ENCODE measurements around the gene STRA8.

STRA8 gene, protein sequence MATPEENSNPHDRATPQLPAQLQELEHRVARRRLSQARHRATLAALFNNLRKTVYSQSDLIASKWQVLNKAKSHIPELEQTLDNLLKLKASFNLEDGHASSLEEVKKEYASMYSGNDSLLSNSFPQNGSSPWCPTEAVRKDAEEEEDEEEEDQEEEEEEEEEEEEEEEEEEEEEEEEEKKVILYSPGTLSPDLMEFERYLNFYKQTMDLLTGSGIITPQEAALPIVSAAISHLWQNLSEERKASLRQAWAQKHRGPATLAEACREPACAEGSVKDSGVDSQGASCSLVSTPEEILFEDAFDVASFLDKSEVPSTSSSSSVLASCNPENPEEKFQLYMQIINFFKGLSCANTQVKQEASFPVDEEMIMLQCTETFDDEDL
- 0 to 0.77 (median 0) reads per million in 17 experiments for total RNA-seq

DNA sequence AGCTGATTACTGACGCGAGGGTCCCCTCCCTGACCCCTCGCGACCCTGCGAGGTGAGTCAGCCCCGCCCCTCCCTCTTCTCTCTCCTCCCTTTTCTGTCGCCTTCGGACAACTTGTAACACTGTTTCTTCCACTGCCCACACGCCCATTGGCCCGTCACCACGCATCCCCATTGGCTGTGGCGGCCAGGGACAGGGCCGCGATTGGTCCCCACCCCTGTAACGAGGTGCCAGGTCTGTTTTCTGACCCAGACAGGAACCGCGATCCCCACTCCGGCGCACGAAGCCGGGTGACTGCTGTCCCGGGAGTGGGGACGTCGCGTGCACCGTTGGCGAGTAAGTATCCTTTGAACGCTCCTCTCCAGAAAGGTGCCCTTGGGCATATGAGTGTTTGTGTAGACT is at the start of gene STRA8:
TSS of gene STRA8 (plus strand) at position 269 of the 400 bp plus-strand sequence. CDS start 6,687 bp downstream, outside the sequence.
- no peak for DNase-seq

DNA sequence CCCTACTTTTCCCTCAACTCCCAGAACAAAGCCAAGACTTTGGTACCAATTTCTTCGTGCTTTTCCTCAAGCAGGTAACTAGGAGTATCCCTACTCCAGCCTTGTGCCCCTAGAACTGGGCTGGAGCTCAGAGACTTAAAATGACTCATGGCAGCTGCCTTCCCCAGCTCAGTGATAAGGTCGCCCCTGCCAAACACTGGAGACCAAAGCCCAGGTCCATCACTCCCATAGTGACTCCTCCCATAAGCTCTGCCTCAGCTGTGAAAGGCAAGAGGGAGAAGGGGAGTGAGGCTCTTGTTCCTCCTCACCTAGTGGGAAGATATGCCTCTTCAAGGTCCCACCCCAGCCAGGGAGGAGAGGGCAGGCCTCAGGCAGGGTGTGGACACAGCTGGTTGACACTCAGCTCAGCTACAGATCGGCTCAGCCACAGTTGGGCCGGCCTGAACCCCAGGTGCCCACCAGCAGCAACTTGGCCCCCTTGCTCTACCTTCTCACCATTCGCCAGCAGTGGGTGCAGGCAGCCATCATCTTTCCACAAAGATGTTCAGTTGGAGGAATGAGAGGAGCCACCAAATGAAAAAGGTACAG is 49.3 kb upstream of the STRA8 start:
- DNase-seq = no peak

GRCh38 chr7:135185471-135186260 is 48.0 kb upstream of the STRA8 start:
- no peak for DNase-seq

- DNase-seq = no peak
These were observed 47.4 kb upstream of the STRA8 start for GRCh38 chr7:135186261-135186540.

DNA sequence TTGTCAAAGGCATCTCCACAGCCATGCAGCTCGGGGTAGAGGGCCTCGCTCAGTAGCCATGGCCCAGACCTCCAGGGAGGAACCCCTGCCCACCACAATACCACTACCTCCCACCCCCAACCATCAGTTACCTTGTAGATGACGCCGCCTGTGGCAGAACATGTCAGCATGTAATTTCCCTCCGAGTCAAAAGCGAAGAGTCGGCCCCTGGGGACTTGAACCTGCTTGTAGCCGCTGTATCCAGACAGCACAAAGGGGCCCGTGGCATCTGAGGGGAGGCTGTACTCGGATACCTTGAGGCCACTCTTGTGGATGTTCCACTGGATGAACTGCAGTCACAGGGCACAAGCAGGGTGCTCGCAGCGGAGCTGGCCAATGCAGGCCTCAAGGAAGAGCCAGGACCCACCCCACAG is 46.8 kb upstream of the STRA8 start:
- no peak for DNase-seq

- DNase-seq = no peak
These were observed 45.2 kb upstream of the STRA8 start for GRCh38 chr7:135188298-135188984.

- DNase-seq = no peak
These were observed 44.4 kb upstream of the STRA8 start for GRCh38 chr7:135189221-135189662.

DNA sequence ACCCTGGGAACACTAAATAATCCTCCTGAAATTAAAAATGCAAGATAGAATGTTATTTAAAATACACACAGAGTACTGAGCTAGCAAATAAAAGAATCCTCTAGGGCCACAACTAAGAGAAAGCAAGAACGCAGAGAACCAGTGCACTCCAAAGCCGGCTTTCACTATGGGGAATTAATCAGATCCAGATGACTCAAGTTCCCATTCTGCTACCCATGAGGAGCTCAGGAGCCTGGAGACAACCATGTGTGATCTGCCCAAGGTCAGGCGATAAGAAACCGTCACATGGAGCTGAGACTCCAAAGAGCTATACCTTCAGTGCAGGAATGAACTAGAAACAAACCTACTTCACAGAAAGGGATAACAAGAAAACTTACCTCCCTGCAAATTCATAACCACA is 43.7 kb upstream of the STRA8 start:
- DNase-seq = no peak

DNA sequence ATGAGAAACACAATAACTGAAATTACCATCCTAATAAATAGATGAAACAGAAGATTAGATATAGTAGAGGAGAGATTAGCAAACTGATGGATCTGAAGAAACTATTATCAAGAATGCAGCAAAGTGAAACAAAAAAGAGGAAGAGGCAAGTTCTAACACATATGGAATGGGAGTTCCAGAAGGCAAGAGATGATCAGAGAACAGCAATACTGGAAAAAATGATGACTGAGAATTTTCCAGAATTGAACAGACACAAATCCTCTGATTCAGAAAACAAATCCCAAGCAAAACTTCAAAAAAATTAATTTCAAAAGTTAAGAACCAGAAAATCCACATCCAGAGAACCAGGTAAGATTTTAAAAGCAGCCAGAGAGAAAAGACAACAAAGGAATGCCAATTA is 42.9 kb upstream of the STRA8 start:
- DNase-seq = no peak

DNA sequence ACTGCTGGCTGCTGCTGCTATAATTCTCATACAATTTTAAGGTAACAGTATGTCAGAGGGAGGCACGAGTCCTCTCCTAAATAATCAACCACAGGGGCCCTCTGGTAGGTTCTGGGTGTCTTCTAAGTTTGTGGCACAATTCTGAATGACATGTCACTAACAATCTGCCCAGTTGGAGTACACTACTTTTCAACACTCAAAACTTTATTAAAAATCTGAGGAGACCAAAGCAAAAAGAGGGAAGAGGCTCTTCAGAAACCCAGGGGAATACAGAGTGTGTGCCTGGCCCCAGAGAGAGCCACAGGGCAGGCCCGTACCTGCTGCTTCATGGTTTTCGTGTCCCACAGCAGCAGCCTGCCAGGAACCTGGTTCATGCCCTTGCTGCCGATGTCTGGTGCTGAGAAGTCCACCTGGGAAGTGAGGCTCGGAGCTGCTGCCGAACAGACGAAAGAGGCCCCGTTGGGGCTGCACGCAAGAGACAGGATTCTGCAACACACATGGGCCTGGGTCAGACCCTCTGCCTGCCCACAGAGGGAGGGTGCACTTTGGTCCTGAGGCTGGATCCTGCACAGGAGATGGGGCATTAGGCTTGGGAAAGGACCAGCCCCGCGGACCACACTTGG is 40.6 kb upstream of the STRA8 start:
- no peak for DNase-seq

DNA sequence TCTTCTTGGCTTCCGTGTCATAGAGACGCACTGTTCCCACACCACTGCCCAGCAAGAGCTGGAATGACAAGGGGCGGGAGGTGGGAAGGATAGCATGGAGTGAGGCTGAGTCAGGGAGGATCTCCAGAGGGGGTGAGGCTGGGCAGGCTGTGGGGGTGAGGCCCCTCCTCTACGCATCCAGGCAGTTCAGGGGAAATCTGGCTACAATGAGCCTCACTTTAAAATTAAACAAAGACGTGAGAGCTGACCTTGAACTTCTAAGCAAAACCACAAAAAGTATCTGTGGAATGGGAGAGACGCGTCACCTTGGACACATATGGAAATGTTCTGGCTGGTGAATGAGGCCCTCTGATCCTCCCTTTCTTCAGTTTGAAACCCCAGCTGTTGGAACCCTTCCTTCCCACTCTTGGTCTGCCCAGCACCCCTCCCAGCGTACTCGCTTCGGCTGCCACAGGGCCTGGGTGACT is 40.0 kb upstream of the STRA8 start:
- DNase-seq = no peak

DNA sequence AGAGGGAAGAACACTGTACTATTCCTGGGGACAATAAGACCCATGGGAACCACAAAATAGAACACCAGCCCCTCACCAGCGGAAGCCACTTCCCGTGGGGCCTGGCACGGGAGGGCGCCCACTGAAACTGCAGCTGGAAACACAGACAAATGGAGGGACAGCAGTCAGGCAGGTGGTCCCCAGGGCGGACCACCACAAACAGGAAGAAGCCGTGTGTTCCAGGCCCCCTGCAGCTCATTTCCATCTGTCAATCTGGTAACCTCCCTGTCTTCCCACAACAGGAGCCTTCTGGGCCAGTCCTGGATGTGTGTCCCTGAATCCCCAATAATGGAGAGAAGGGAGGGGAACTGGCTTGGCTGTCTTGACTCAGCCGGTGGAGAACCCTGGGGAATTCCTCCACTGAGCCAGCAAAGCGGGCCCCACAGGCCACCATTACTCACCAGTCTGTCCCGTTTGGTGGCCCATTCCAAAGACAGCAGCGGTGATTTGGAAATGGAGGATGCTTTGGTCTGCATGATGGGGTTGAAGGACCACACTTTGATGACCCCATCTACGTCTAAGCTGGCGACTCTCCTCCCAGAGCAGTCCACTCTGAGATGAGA is 39.0 kb upstream of the STRA8 start:
- DNase-seq = no peak

DNA sequence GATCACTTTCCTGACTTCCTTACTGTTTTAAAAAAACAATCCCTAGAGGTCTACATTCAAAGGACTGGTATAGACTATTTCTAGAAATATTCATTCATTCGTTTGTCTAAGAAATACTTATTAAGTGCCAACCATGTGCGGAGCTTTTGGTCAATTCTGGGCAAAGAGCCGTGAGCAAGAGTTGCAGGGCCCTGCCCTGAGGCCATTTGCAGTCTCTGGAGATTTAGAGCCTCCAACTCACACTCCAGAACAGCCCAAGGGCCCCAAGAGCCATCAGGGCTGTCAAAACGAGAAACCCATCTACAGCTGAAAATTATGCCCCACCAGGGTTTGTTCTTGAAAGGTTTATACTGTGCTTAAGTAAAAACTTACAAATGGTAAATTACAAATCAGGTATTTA is 38.5 kb upstream of the STRA8 start:
- DNase-seq = no peak

- DNase-seq = no peak
These were observed 37.5 kb upstream of the STRA8 start for GRCh38 chr7:135195968-135196629.

DNA sequence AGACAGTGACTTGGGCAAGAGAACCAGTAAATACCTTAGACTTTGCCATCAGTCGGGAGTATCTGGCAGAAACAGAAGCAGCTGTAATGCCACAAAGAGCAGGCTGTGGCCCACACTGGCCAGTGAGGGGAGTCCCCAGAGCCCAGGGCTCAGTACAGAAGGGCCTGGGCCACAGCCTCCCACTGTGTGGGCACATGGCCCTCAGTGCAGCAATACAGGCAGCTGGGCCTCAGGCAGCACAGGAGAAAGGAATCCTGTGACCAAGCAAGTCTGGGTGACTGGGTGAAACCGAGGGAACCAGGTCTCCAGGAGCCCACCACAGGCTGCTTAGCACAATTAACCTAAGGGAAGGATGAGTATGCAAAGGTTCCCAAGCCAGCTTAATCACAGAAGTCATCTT is 36.3 kb upstream of the STRA8 start:
- no peak for DNase-seq

- DNase-seq = no peak
These were observed 35.6 kb upstream of the STRA8 start for GRCh38 chr7:135197906-135198655.

- no peak for DNase-seq
These were observed 34.2 kb upstream of the STRA8 start for GRCh38 chr7:135199439-135199838.

DNA sequence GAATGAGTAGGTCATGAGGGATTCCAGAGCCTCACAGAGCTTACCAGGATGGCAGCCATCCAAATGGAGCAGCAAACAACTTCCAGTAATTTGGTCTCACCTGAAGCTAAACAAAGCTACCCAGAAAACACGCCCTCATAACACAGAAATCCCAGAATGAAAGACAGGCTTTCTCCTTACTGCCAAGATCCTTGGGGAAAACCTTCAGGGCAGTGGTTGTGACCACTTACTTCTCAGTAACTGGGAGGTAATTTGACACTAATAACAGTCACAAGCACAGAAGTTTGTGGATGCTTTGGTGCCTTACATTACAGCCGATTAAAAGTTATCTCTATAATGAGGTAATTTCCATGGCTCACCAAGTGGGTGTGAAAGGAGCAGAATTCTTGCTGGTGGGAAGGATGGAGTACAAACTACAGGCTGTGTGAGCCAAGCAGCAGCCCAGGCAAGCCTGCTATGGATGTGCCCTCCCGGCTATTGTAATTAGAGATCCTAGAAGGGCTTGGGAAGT is 32.8 kb upstream of the STRA8 start:
- DNase-seq = no peak

- DNase-seq = no peak
These were observed 32.3 kb upstream of the STRA8 start for GRCh38 chr7:135201350-135201749.

DNA sequence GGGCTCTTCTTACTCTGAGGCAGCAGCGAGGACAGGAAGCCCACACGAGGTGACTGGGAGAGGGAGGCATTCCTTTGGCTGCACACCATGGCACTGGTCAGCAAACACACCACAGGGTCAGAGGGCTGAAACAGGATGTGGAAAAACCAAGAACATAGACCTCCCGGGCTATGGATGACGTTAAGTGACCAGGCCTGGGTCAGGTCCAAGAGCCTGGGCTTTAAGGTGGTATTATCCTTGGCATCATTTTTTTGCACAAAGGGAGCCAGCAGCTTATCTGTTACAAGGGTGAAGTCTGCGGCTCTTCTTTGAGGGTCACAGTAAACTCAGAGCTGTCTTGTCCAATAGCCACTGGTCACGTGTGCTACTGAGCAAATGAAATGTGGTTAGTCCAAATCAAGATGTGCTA is 29.3 kb upstream of the STRA8 start:
- DNase-seq = no peak

GRCh38 chr7:135204876-135205275 is 28.8 kb upstream of the STRA8 start:
- DNase-seq = no peak

Measured in suppressor macrophage (primary cell).